HepG2 (cell line): ENCODE results near the gene CDC42EP4. TPM values are rescaled to one million over a fixed set of nuclear protein-coding genes. Genes with fewer than 3 reads are reported as not detected.

ENCODE experiments used
- RXRB ChIP-seq: IDR thresholded peaks from 2 replicates; pipeline ENCODE4 v1.6.1; 2016; ENCODE audit warnings: borderline replicate concordance, missing genetic modification reagents, missing compliant biosample characterization
- SALL1 ChIP-seq: sonication (generic); formaldehyde crosslinking; IDR thresholded peaks from 2 replicates; pipeline ENCODE4 v1.8.0; 2022; ENCODE audit warnings: mild to moderate bottlenecking, missing genetic modification reagents
- ZBTB42 ChIP-seq: sonication (generic); formaldehyde crosslinking; IDR thresholded peaks from 2 replicates; pipeline ENCODE4 v1.5.0; 2020; ENCODE audit warnings: mild to moderate bottlenecking, missing genetic modification reagents
- ZNF501 ChIP-seq: sonication (generic); formaldehyde crosslinking; IDR thresholded peaks from 2 replicates; pipeline ENCODE4 v1.5.1; 2020; ENCODE audit warnings: mild to moderate bottlenecking, moderate library complexity, missing genetic modification reagents
- polyA plus RNA-seq, 8 experiments: library from polyadenylated mRNA; depleted of rRNA in 3 of 8; stranded (reverse) in 7 of 8; unstranded in 1 of 8; fragments of >200 nt; fragmentation: Illumina TruSeq in 4 of 8; extraction: Trizol in 4 of 8; gene quantifications; 2 replicates each; pipeline versions ENCODE4 v1.2.1 to v1.2.3, GENCODE V29; 2011 to 2016; ENCODE audit warnings: low read depth in 4 of 8, missing spikeins in 1 of 8, mixed read lengths in 1 of 8; ENCODE audit not compliant: insufficient read depth in 1 of 8
- total RNA-seq, 5 experiments: library from RNA; depleted of rRNA; stranded (reverse); fragments of >200 nt; fragmentation: Illumina TruSeq; extraction: Trizol; gene quantifications; 2 replicates each; pipeline ENCODE4 v1.2.3, GENCODE V29; 2016; ENCODE audit warnings: low read depth in 1 of 5
- TF ChIP-seq, protein P1 (sequence below): sonication (generic); formaldehyde crosslinking; IDR thresholded peaks from 2 replicates; pipeline ENCODE4 v1.8.0; 2022; ENCODE audit warnings: mild to moderate bottlenecking, missing genetic modification reagents
- TF ChIP-seq, protein P2 (sequence below): IDR thresholded peaks from 2 replicates; pipeline ENCODE4 v1.6.1; 2018; ENCODE audit warnings: missing genetic modification reagents
- TF ChIP-seq, protein P3 (sequence below): sonication (generic); formaldehyde crosslinking; conservative IDR thresholded peaks from 2 replicates; pipeline ENCODE4 v1.8.0; 2022; ENCODE audit warnings: missing genetic modification reagents

Gene CDC42EP4
- total and polyA plus RNA-seq, 2 of the 13 experiments (the other 11 are each of a cell fraction or from before 2014, with no cell fraction given): 19.0 to 54.0 TPM

DNA sequence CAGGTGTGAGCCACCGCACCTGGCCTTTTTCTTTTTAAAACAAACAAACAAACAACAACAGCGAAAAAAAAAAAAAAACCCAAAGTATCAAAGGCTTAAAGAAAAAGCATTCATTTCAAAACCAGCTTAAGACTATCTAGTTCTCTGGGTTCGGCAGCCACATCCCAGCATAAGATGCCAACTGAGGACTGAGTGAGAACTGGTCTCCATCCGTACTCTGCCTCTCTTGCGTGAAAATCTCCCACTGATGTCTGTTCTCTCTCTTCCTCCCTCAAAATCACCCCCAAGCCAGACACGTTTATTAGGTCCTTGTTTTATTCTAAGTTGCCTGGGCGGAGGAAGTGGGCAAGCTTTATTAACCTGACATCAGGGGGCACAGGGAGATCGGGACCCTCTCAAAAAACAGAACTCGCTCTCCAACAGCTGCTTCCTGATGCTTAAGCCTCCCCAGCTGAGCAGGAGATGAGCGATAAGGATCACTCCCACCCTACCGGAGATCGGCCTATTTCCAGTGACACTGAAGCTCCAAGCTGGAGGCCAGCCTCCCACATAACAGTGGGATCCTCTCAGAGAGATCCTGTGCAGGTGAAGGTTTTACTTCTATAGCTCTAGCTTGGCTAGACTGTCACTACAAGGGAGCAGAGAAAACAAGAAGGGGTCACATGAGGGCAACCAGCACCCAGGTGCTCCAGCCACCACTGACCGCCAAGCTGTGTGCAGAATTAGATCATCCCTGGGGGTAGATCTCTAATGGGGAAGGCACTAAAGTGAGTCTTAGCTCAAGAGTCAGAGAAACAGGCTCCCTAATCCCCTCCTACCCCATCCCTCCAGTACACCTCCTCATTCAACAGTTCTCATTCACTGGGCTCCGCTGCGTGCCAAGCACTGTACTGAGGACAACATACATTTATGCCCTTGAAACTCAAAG lies 13.6 kb downstream of the CDC42EP4 start (continued):
- TF ChIP-seq, protein P1, sequence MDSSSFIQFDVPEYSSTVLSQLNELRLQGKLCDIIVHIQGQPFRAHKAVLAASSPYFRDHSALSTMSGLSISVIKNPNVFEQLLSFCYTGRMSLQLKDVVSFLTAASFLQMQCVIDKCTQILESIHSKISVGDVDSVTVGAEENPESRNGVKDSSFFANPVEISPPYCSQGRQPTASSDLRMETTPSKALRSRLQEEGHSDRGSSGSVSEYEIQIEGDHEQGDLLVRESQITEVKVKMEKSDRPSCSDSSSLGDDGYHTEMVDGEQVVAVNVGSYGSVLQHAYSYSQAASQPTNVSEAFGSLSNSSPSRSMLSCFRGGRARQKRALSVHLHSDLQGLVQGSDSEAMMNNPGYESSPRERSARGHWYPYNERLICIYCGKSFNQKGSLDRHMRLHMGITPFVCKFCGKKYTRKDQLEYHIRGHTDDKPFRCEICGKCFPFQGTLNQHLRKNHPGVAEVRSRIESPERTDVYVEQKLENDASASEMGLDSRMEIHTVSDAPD: no peak
- TF ChIP-seq, protein P2, sequence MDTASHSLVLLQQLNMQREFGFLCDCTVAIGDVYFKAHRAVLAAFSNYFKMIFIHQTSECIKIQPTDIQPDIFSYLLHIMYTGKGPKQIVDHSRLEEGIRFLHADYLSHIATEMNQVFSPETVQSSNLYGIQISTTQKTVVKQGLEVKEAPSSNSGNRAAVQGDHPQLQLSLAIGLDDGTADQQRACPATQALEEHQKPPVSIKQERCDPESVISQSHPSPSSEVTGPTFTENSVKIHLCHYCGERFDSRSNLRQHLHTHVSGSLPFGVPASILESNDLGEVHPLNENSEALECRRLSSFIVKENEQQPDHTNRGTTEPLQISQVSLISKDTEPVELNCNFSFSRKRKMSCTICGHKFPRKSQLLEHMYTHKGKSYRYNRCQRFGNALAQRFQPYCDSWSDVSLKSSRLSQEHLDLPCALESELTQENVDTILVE (CRISPR knock-in tag): no peak
- TF ChIP-seq, protein P3, sequence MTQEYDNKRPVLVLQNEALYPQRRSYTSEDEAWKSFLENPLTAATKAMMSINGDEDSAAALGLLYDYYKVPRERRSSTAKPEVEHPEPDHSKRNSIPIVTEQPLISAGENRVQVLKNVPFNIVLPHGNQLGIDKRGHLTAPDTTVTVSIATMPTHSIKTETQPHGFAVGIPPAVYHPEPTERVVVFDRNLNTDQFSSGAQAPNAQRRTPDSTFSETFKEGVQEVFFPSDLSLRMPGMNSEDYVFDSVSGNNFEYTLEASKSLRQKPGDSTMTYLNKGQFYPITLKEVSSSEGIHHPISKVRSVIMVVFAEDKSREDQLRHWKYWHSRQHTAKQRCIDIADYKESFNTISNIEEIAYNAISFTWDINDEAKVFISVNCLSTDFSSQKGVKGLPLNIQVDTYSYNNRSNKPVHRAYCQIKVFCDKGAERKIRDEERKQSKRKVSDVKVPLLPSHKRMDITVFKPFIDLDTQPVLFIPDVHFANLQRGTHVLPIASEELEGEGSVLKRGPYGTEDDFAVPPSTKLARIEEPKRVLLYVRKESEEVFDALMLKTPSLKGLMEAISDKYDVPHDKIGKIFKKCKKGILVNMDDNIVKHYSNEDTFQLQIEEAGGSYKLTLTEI (CRISPR knock-in tag): no peak
- TF ChIP-seq ZNF501 (CRISPR knock-in tag) (0 out of 2 replicates have a peak, but pooled peaks have one; percentile 11), ZBTB42 (CRISPR knock-in tag) (no peak), RXRB (peak; percentile 88), SALL1 (CRISPR knock-in tag) (0 out of 2 replicates have a peak, but pooled peaks have one; percentile 32)
